Tibial nerve (tissue), 4 donors: ENCODE results near the gene SDE2.

Experiments used
- CTCF ChIP-seq, 5 experiments: fragments of 200-600 bp in 3 of 5; fragments of 450-650 bp in 2 of 5; sonication (generic) in 3 of 5; IDR thresholded peaks; one replicate each; pipeline ENCODE4 v1.5.1; 2016 to 2019; ENCODE audit warnings: antibody characterized with exemption in 5 of 5, mild to moderate bottlenecking in 3 of 5, moderate library complexity in 2 of 5
- EP300 ChIP-seq, 2 donors: sonication (generic); formaldehyde crosslinking; IDR thresholded peaks; one replicate each; pipeline ENCODE4 v1.6.1; 2017; ENCODE audit warnings: antibody characterized with exemption in 2 of 2, mild to moderate bottlenecking in 1 of 2
- POLR2A ChIP-seq, 2 donors: fragments of 450-650 bp; IDR thresholded peaks; one replicate each; pipeline ENCODE4 v1.6.1; 2017; ENCODE audit warnings: antibody characterized with exemption in 2 of 2, mild to moderate bottlenecking in 2 of 2, moderate library complexity in 2 of 2

- TF ChIP-seq CTCF (IDR thresholded peaks at IDR 0.05) (no peak), EP300 (IDR thresholded peaks at IDR 0.05) (no peak), POLR2A (IDR thresholded peaks at IDR 0.05) (no peak)
Observed at GRCh38 chr1:225937048-225937968, 61.8 kb downstream of the SDE2 start.
